Measurements from ENCODE around the gene SOX2.
A peak's percentile ranks its signal among the peaks of the same experiment; 100 is the strongest.

The SOX2 gene

DNA sequence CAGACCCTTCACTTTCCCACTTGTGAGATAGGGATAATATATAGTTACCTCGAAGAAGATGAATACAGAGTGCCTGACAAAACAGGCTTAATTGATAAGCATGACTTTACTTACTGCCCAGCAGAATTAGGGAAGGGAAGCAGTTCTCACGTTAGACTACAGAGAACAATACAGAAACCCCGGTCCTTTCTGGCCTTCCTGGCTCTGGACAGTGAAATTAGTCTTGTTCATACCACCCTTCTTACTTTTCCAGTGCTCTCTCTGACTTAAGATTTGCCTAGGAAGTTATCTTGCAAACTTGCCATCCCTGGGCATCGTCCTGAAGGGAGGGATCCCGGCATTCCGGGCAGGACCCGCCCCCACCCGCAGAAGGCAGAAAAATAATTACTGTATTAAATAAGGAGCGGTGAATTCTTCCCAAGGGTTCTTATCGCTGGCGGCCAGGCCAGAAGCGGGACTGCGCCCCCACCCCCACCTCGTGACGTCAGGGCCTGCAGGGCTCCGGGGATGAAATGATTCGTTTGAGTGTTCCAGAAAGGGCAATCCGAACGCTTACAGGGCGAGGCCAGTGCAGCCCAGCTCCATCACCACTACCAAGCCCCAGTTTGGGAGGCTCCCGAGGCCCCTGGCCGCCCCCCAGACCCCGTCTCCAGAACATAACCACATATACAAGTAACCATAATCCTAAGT is 8.4 kb downstream of the SOX2 start:
- Histone ChIP-seq H3K9me3 (no peaks in the 10 kb centered on the region), H3K36me3 (replicated peaks) (no peaks in the 10 kb centered on the region), H3K4me1 (peaks cover 29% of the 10 kb centered on the region), H3K4me3 (no peak overlapping the region), H3K27me3 (ENCODE audit: low read depth) (no peaks in the 10 kb centered on the region)
- DNase-seq (ENCODE audit: low spot score in 2 of 2), result no peak
- in situ Hi-C loops (cut with MboI; ENCODE audit: low sequenced_read_pairs), result loop anchor here (25.0 kb wide), 2 partner anchors 417 to 542 kb away; no protein-coding TSS in a partner anchor

DNA sequence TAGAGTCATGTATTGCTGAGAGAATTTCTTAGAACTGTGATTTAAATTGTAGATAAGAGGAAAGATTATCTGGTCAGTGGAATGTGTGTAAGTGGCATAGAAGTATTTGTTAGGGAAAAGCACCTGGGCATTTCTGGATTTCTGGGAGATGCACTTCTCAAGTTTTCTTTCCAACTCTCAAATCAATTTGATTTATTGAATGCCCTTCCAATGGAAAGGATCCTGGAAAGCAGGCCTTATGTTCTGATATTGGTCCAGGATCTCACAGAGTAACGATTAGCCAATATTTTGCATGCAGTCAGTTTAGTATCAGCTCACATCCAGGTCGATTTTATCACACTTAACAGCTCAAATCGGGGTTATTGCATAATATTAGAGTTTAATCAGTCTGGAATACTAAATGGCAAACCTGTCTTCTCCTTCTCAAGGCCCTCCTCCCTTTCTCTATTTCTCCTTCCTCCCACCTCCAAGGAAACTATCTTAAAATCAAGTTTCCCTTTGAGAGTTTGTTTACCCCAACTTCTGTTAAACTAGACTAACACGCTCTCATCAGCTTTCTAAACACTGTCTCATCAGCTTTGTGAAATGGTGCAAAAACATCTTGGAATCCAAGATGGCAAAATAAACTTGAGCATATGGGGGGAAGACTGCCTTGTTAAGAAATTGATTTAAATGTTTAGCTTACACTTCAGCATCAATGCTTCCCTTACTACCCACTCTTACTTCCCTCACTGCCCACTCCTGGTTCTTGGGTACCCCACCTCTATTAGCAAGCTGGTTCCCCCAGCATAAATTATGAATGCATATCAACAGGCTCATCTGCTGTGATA is 9.5 kb downstream of the SOX2 start:
- Histone ChIP-seq H3K27me3 (ENCODE audit: low read depth) (no peaks in the 10 kb centered on the region), H3K9me3 (no peaks in the 10 kb centered on the region), H3K4me3 (no peak overlapping the region), H3K4me1 (peaks cover 28% of the 10 kb centered on the region), H3K36me3 (replicated peaks) (no peaks in the 10 kb centered on the region)
- in situ Hi-C loops (cut with MboI; ENCODE audit: low sequenced_read_pairs), result loop anchor here (25.0 kb wide), 2 partner anchors 416 to 541 kb away; no protein-coding TSS in a partner anchor
- DNase-seq (ENCODE audit: low spot score in 2 of 2), result no peak

DNA sequence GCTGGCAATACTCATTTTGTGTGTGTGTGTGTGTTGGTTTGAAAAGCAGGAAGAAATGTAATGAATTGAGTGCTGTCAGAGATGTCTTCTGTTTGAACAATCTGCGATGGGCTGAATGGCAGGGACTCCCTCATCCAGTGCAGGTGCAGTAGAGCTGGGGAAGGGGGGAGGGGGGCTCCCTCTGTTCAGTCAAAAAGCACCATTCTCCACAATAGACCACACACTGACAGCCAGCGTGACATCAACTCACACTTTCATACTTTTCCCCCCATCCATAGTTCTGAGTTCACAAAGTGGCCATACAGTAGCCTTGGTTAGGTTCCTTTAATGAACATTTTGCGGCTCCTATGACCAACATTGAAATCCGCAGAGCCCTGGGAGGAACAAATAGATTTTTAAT is 10.4 kb downstream of the SOX2 start:
- in situ Hi-C loops (cut with MboI; ENCODE audit: low sequenced_read_pairs), result loop anchor here (25.0 kb wide), 2 partner anchors 415 to 540 kb away; no protein-coding TSS in a partner anchor
- Histone ChIP-seq H3K36me3 (replicated peaks) (no peaks in the 10 kb centered on the region), H3K4me3 (no peak overlapping the region), H3K9me3 (no peaks in the 10 kb centered on the region), H3K27me3 (ENCODE audit: low read depth) (no peaks in the 10 kb centered on the region), H3K4me1 (peaks cover 22% of the 10 kb centered on the region)
- no peak for DNase-seq (ENCODE audit: low spot score in 2 of 2)

DNA sequence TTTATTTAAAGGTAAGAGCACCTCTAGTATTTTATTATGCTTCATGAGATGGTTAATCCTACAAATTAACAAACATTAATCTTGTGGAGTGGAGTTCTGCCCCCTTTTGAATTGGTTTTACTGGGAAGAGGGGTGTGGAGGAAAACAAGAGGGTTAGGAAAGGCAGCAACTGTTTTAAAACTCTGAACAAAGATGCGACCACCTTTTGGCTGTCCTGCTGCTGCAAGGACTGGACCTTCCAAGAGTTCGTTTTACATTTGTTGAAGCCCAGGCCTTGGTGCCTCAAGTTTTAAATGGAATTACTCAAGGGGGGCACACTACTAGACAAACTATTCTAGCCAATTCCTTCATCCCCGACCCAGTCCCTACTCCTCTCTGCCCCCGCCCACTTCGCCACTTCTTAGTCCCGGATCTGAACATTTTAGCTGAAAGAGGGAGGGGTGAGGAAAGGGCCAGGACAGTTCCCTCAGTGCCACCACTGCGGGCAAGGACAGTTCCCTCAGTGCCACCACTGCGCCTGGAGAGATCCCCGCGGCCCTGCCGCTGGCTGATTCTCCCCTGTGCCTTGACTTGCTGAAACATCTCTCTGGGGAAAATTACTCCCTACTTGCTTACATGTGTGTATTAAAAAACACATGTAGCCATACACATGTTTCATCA is 11.2 kb downstream of the SOX2 start:
- in situ Hi-C loops (cut with MboI; ENCODE audit: low sequenced_read_pairs), result loop anchor here (25.0 kb wide), 2 partner anchors 414 to 539 kb away; no protein-coding TSS in a partner anchor
- peaks cover 19% of the 10 kb centered on the region for H3K4me1 ChIP-seq
- H3K4me3 ChIP-seq, result no peak overlapping the region
- no peaks in the 10 kb centered on the region for H3K27me3 ChIP-seq (ENCODE audit: low read depth)
- no peaks in the 10 kb centered on the region for H3K9me3 ChIP-seq
- no peaks in the 10 kb centered on the region for H3K36me3 ChIP-seq (replicated peaks)
- DNase-seq (ENCODE audit: low spot score in 2 of 2), result no peak

DNA sequence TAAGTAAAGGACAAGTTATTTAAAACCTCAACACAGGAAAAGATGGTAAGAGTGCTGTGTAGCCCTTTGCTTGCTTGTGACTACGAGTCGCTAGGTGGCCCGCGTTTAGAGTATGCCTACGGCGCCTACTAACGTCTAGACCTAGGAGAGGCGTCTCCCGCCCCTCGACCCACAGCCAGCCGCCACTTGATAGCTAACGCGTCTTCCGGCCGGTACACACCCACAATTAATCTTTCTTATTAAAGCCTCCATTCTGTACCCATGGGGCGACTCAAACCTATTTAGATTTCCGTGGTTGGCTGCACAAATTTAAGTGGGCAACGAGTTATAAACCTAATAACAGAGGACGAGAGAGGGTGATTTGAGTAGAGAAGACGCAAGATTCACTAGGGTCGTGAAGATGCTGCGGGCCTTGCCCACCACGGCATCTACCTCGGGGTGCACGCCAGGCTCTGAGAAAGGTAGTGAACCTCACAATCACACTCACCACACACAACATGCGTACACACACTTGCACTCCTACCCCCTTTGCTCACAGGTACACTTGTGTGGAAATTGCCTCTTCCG is 12.0 kb downstream of the SOX2 start:
- Histone ChIP-seq H3K9me3 (no peaks in the 10 kb centered on the region), H3K4me1 (peaks cover 19% of the 10 kb centered on the region), H3K27me3 (ENCODE audit: low read depth) (no peaks in the 10 kb centered on the region), H3K36me3 (replicated peaks) (no peaks in the 10 kb centered on the region), H3K4me3 (no peak overlapping the region)
- in situ Hi-C loops (cut with MboI; ENCODE audit: low sequenced_read_pairs), result loop anchor here (25.0 kb wide), 2 partner anchors 414 to 539 kb away; no protein-coding TSS in a partner anchor
- no peak for DNase-seq (ENCODE audit: low spot score in 2 of 2)

DNA sequence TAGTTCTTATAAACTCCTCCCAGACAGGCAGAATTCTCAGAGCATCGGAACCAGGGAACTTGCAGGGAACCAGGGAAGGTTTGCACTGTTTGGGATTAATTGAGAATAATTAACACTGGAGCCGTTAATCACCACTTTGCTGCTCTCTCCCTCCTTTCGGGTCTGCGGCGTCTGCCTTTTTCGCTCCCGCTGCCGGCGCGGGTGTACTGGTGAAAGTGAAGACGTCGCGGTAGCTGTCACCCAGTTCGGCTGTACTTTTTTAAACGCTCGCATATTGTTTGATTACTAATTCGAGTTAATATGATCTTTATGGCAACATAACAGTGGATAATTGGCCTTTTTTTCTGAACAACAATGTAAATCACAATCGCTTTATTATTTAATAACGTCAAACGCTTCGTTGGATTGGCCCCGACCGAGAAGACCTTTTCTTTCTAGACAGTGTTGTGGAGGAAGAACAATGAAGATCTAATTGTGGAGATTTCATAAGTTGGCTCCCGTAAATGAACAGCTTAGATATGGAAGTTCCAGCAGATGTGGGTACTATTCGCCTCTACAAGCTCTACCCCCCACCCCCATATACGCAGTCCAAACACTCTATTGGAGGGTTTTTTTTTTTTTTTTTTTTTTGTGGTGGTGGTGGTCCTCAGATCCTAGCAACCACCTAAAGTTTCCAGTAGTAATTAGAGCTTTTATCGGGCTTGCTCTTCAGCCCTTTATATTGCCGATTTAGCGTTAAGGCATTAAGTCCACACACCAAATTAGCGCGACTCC is 12.7 kb downstream of the SOX2 start:
- no peaks in the 10 kb centered on the region for H3K27me3 ChIP-seq (ENCODE audit: low read depth)
- H3K4me3 ChIP-seq, result no peak overlapping the region
- in situ Hi-C loops (cut with MboI; ENCODE audit: low sequenced_read_pairs), result loop anchor here (25.0 kb wide), 2 partner anchors 413 to 538 kb away; no protein-coding TSS in a partner anchor
- H3K36me3 ChIP-seq (replicated peaks), result no peaks in the 10 kb centered on the region
- peaks cover 24% of the 10 kb centered on the region for H3K4me1 ChIP-seq
- H3K9me3 ChIP-seq, result no peaks in the 10 kb centered on the region
- DNase-seq (ENCODE audit: low spot score in 2 of 2), result no peak

DNA sequence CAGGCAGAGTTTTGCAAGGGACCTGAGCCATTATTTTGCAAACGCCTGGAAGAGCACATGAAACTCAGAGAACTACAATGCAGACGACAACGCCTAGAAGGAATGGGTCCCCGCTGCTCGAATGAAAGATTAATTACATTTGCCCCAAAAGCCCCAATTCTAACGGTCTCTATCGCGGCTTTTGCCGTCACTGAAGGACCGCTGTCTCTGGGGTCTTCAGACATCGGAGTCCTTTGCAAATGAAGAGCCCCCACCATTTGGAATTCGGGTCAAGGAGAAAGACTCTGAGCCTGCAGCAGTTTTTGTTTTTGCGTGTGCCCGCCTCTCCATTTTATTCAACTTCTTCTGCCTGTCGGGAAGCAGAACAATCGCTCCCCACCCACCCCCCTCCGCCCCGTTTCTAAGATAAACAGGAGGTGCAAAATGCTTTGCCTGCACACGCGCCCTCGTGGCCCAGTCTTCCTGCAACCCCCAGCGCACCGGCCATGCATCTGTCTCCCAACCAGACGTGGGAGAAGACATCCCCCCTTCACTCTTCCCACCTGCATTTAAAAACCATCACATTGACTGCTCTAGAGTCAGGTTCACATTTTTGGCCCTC is 13.5 kb downstream of the SOX2 start:
- H3K36me3 ChIP-seq (replicated peaks), result no peaks in the 10 kb centered on the region
- H3K4me3 ChIP-seq, result no peak overlapping the region
- DNase-seq (ENCODE audit: low spot score in 2 of 2), result no peak
- in situ Hi-C loops (cut with MboI; ENCODE audit: low sequenced_read_pairs), result no loop called here
- peaks cover 33% of the 10 kb centered on the region for H3K4me1 ChIP-seq
- H3K27me3 ChIP-seq (ENCODE audit: low read depth), result no peaks in the 10 kb centered on the region
- H3K9me3 ChIP-seq, result no peaks in the 10 kb centered on the region

DNA sequence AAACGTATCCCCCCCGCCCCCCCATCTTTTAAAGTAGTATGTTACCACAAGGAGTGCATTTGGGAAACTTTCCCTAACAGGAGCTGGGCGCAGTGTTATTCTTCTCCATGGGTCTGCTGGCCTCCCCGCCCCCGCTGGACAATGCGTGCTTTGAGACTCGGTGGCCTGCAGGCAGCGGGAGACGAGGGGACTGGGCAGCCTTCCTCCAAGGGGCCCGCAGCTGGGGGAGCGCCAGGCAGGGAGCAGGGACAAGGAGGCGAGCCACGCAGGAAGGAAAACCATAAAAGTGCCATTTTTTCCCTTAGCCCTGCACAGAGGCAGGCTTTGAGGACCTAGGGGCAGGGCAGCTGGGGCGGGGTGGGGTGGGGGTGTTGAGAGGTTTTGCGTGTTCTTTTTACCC is 14.1 kb downstream of the SOX2 start:
- Histone ChIP-seq H3K4me3 (no peak overlapping the region), H3K36me3 (replicated peaks) (no peaks in the 10 kb centered on the region), H3K4me1 (peaks cover 36% of the 10 kb centered on the region), H3K9me3 (no peaks in the 10 kb centered on the region), H3K27me3 (ENCODE audit: low read depth) (no peaks in the 10 kb centered on the region)
- in situ Hi-C loops (cut with MboI; ENCODE audit: low sequenced_read_pairs), result no loop called here
- DNase-seq (ENCODE audit: low spot score in 2 of 2), result no peak

DNA sequence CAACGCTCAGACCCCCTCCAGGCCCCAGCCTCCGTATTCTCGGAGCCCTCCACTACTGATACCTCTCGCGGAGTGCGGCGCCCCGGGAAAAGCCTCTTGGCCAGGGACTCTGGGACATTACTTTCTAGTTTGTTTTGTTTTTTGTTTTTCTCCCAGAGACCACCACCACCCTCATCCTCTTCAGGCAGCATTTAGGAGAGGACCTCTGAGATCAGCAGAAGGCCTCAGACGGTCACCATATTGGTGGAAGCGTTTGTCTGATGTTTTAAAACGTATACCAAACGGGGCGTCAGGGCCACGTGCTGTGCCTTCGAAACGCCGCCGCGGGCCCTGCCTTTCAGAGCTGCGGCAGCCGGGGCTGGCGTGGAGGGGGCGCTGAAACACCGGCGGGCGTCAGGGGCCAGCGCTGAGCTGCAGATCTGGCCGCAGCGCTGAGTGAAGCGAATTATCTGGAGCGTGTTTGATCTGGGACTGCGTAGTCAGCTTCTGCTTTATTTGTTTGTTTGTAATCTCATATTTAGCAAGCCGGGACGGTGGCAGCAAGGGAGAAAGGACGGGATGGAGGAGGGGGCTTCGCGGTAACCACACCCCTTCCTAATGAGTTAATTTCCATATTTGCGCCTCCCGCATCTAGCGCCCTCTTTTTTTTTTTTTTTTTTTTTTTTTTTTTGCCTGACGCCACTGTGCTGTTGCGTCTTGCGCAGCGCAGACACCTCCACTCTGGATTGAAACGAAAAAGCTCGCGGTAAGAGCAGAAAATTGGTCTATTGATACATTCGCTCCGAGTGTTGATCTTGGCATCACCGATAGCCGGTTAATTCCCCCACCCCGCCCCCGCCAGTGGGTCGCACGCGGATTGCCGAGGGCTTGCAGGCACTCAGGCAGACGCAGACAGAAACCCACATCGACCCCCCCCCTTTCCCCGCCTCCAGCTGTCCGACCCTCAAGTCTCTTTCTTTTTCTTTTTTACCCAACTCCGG is 14.9 kb downstream of the SOX2 start:
- no peaks in the 10 kb centered on the region for H3K27me3 ChIP-seq (ENCODE audit: low read depth)
- peaks cover 41% of the 10 kb centered on the region for H3K4me1 ChIP-seq
- DNase-seq (ENCODE audit: low spot score in 2 of 2), result no peak
- H3K4me3 ChIP-seq, result no peak overlapping the region
- in situ Hi-C loops (cut with MboI; ENCODE audit: low sequenced_read_pairs), result no loop called here
- H3K9me3 ChIP-seq, result no peaks in the 10 kb centered on the region
- no peaks in the 10 kb centered on the region for H3K36me3 ChIP-seq (replicated peaks)

DNA sequence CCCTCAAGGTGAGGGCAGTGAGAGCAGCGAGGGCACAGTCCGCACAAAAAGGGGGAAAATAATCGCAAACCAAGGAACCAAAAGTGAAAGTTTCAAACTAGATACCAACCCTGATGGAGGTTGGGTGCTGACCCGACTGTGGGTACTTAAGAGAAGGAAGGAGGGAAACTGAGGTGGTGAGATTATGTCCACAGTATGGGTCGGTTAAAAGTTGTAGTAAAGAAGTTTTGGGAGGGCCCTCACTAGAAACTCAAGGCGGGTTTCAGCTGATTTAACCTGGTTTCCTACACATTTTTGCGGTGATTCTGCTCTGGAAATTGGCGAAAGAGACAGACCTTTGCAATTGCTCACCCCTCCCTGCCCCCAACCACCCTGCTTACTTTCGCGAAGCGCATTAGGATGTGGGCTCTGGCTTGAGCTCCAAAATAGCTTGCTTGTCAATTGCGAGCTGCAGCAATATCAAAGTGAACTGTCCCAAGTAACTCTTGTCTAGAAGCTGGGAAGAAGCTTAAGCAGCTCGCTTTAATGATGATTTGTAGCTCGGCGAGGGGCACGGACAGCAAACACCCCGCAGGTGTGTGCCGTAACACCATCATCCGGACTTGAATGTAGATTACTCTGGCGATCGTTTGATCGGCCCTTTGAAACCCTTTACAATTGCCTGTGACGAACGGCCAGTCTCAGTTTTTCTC is 15.8 kb downstream of the SOX2 start:
- H3K36me3 ChIP-seq (replicated peaks), result no peaks in the 10 kb centered on the region
- peaks cover 41% of the 10 kb centered on the region for H3K4me1 ChIP-seq
- H3K9me3 ChIP-seq, result no peaks in the 10 kb centered on the region
- in situ Hi-C loops (cut with MboI; ENCODE audit: low sequenced_read_pairs), result no loop called here
- H3K27me3 ChIP-seq (ENCODE audit: low read depth), result no peaks in the 10 kb centered on the region
- no peak overlapping the region for H3K4me3 ChIP-seq
- peak in 1 of 2 experiments; percentile 46 for DNase-seq (ENCODE audit: low spot score in 2 of 2)

DNA sequence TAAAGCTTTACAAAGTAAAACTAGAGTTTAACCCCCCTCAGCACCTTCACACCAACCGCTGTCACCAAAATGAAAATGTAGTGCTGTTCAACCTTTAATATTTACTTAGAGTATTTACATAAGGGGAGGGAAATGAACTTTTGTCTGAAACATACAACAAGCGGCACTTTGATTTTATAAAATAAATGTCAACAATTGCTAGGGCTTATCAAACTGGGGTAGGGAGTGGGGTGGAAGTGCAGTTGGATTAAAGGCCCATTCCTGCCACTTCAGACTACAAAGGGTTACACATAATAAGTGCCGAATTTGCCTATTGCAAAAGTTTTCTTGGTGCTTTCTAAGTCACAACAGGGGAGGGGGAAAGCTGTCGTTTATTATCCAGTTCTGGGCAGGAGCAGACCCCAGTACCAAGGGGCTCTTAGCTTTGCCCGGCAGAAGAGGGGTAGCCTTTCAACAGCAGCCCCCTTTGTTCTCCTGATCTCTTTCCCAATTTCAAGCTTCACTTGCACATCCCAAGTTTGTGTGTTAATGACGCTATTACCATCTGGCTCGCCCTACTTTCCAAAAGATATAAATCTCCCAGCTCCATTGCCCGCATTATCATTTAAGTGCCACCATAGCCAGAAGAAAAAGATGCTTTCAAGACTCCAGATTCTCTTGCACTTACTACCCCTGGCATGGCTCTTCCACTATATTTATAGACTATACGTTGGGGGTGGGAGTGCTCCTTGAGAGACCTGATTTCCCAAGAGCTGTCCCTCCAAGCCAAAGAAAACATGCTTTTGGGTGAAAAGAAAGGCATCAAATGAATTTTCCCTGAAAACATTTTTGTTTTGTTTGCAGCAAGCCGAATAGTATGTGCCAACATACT is 17.0 kb downstream of the SOX2 start:
- Histone ChIP-seq H3K36me3 (replicated peaks) (no peaks in the 10 kb centered on the region), H3K27me3 (ENCODE audit: low read depth) (no peaks in the 10 kb centered on the region), H3K4me3 (no peak overlapping the region), H3K9me3 (no peaks in the 10 kb centered on the region), H3K4me1 (peaks cover 41% of the 10 kb centered on the region)
- in situ Hi-C loops (cut with MboI; ENCODE audit: low sequenced_read_pairs), result no loop called here
- DNase-seq (ENCODE audit: low spot score in 2 of 2), result no peak
